GM23338 (cell line): ENCODE data around the gene MOB2. TPM values are rescaled to one million over a fixed set of nuclear protein-coding genes. Genes with fewer than 3 reads are reported as not detected.

Source experiments
- ATAC-seq: fragments of 200-7000 bp; cut with Tn5 transposase; 3 replicates; pipeline ENCODE4 v1.9.1; 2020
- DNase-seq: peaks from one replicate; pipeline ENCODE4 v3.0.0-alpha.2; 2015; ENCODE audit warnings: low spot score
- H2AFZ ChIP-seq: fragments of 200-600 bp; sonication (generic); 2 replicates; pipeline ENCODE4 v1.8.0; 2016; ENCODE audit warnings: antibody characterized with exemption, mild to moderate bottlenecking, moderate library complexity
- H3F3A ChIP-seq: fragments of 200-600 bp; sonication (generic); replicated peaks from 2 replicates; pipeline ENCODE4 v1.8.0; 2017; ENCODE audit warnings: antibody characterized with exemption, mixed run types, low read depth
- H3K27ac ChIP-seq: fragments of 200-600 bp; sonication (generic); 2 replicates; pipeline ENCODE4 v1.6.1; 2016; ENCODE audit warnings: low read depth
- H3K27me3 ChIP-seq: fragments of 200-600 bp; sonication (generic); 2 replicates; pipeline ENCODE4 v1.8.0; 2016; ENCODE audit warnings: mild to moderate bottlenecking, mixed run types, moderate library complexity; ENCODE audit not compliant: insufficient read depth
- H3K36me3 ChIP-seq: fragments of 200-600 bp; sonication (generic); 2 replicates; pipeline ENCODE4 v1.8.0; 2016; ENCODE audit warnings: mild to moderate bottlenecking; ENCODE audit not compliant: insufficient read depth
- H3K4me1 ChIP-seq: fragments of 200-600 bp; sonication (generic); 2 replicates; pipeline ENCODE4 v1.8.0; 2016; ENCODE audit warnings: mild to moderate bottlenecking, moderate library complexity; ENCODE audit not compliant: insufficient read depth
- H3K4me2 ChIP-seq: fragments of 200-600 bp; sonication (generic); 2 replicates; pipeline ENCODE4 v1.7.1; 2017; ENCODE audit warnings: mixed run types
- H3K4me3 ChIP-seq: fragments of 200-600 bp; sonication (generic); 2 replicates; pipeline ENCODE4 v1.6.1; 2016; ENCODE audit warnings: mixed run types
- H3K79me2 ChIP-seq: fragments of 200-600 bp; sonication (generic); replicated peaks from 2 replicates; pipeline ENCODE4 v1.8.0; 2017; ENCODE audit warnings: mild to moderate bottlenecking; ENCODE audit not compliant: insufficient read depth
- H3K9me2 ChIP-seq: fragments of 200-600 bp; sonication (generic); 2 replicates; pipeline ENCODE4 v1.8.0; 2017; ENCODE audit not compliant: insufficient read depth
- H4K20me1 ChIP-seq: fragments of 200-600 bp; sonication (generic); replicated peaks from 2 replicates; pipeline ENCODE4 v1.8.0; 2017; ENCODE audit warnings: mild to moderate bottlenecking; ENCODE audit not compliant: insufficient read depth
- H3K27ac Mint-ChIP-seq: 2 replicates; pipeline ENCODE4 v1.8.0; 2020; ENCODE audit warnings: inconsistent platforms, mild to moderate bottlenecking, moderate library complexity, mixed read lengths
- H3K27me3 Mint-ChIP-seq: 3 replicates; pipeline ENCODE4 v1.8.0; 2022; ENCODE audit warnings: low read depth, mild to moderate bottlenecking, moderate library complexity, mixed read lengths, inconsistent platforms; ENCODE audit not compliant: insufficient read depth, poor library complexity
- H3K36me3 Mint-ChIP-seq: 3 replicates; pipeline ENCODE4 v1.8.0; 2021; ENCODE audit warnings: low read depth, mild to moderate bottlenecking, inconsistent platforms, moderate library complexity, mixed read lengths
- H3K4me1 Mint-ChIP-seq: 3 replicates; pipeline ENCODE4 v1.8.0; 2020; ENCODE audit warnings: mild to moderate bottlenecking, inconsistent platforms, mixed read lengths
- H3K4me3 Mint-ChIP-seq: 3 replicates; pipeline ENCODE4 v1.8.0; 2021; ENCODE audit warnings: moderate library complexity, mild to moderate bottlenecking, inconsistent platforms, mixed read lengths
- H3K9me3 Mint-ChIP-seq: 3 replicates; pipeline ENCODE4 v1.8.0; 2020; ENCODE audit warnings: moderate library complexity, mild to moderate bottlenecking, inconsistent platforms, mixed read lengths
- CREB1 ChIP-seq: fragments of 250-450 bp; sonication (Bioruptor Pico); IDR thresholded peaks from 2 replicates; pipeline ENCODE4 v1.5.0; 2020; ENCODE audit warnings: low read depth, mild to moderate bottlenecking, moderate library complexity
- ETS1 ChIP-seq: IDR thresholded peaks from 2 replicates; pipeline ENCODE4 v1.6.1; 2016; ENCODE audit warnings: antibody characterized with exemption
- EZH2phosphoT487 ChIP-seq: fragments of 200-600 bp; sonication (generic); IDR thresholded peaks from one replicate; pipeline ENCODE4 v1.8.1; 2018; ENCODE audit warnings: antibody characterized with exemption; ENCODE audit not compliant: unreplicated experiment
- JUNB ChIP-seq: IDR thresholded peaks from one replicate; pipeline ENCODE4 v1.6.1; 2016; ENCODE audit warnings: antibody characterized with exemption; ENCODE audit not compliant: unreplicated experiment
- NANOG ChIP-seq: IDR thresholded peaks from 2 replicates; pipeline ENCODE4 v1.6.1; 2016; ENCODE audit warnings: antibody characterized with exemption, borderline replicate concordance
- ZNF331 ChIP-seq: fragments of 250-450 bp; sonication (Bioruptor Pico); IDR thresholded peaks from 2 replicates; pipeline ENCODE4 v1.5.0; 2020; ENCODE audit warnings: low read depth, mild to moderate bottlenecking, moderate library complexity
- ZNF462 ChIP-seq: fragments of 250-450 bp; sonication (Bioruptor Pico); IDR thresholded peaks from 2 replicates; pipeline ENCODE4 v1.5.0; 2020; ENCODE audit warnings: mild to moderate bottlenecking, moderate library complexity
- polyA plus RNA-seq: library from polyadenylated mRNA; unstranded; fragments of >200 nt; fragmentation: Nextera tagmentation; extraction: Ambion mirVana; gene quantifications from 2 replicates; pipeline ENCODE4 v1.2.1, GENCODE V29; 2016
- total RNA-seq: library from RNA; depleted of rRNA; stranded (reverse); fragments of >200 nt; shearing (Covaris generic); gene quantifications from 2 replicates; pipeline ENCODE4 v1.2.3, GENCODE V29; 2014
- TF ChIP-seq, protein P1 (sequence below), 2 experiments: fragments of 200-600 bp in 1 of 2; sonication (generic) in 1 of 2; conservative IDR thresholded peaks; 2 replicates each; pipeline versions ENCODE4 v1.5.1 to v1.6.1; 2016 to 2017; ENCODE audit warnings: antibody characterized with exemption in 2 of 2, low read depth in 2 of 2, mild to moderate bottlenecking in 2 of 2, moderate library complexity in 1 of 2
- TF ChIP-seq, protein P2 (sequence below): IDR thresholded peaks from one replicate; pipeline ENCODE4 v1.6.1; 2018; ENCODE audit warnings: antibody characterized with exemption; ENCODE audit not compliant: unreplicated experiment

Gene MOB2
- total and polyA plus RNA-seq, 2 experiments from 2014 or later = 10.1 to 19.7 TPM

- no peak for TF ChIP-seq ZNF462 (CRISPR knock-in tag)
- TF ChIP-seq NANOG = no peak
- no peak for TF ChIP-seq JUNB
- TF ChIP-seq ZNF331 (CRISPR knock-in tag) = no peak
- TF ChIP-seq, protein P1, sequence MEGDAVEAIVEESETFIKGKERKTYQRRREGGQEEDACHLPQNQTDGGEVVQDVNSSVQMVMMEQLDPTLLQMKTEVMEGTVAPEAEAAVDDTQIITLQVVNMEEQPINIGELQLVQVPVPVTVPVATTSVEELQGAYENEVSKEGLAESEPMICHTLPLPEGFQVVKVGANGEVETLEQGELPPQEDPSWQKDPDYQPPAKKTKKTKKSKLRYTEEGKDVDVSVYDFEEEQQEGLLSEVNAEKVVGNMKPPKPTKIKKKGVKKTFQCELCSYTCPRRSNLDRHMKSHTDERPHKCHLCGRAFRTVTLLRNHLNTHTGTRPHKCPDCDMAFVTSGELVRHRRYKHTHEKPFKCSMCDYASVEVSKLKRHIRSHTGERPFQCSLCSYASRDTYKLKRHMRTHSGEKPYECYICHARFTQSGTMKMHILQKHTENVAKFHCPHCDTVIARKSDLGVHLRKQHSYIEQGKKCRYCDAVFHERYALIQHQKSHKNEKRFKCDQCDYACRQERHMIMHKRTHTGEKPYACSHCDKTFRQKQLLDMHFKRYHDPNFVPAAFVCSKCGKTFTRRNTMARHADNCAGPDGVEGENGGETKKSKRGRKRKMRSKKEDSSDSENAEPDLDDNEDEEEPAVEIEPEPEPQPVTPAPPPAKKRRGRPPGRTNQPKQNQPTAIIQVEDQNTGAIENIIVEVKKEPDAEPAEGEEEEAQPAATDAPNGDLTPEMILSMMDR (conservative IDR thresholded peaks at IDR 0.05; ENCODE audit: low read depth in 2 of 2) = no peak
These were observed 14.2 kb downstream of the MOB2 start (continued) for GRCh38 chr11:1472180-1473005.

GRCh38 chr11:1471736-1472135 is 14.8 kb downstream of the MOB2 start:
- Histone ChIP-seq H3F3A (no peaks in the 10 kb centered on the region), H3K36me3 (no peaks in the 10 kb centered on the region), H3K4me3 (no peak overlapping the region), H4K20me1 (peaks cover 7% of the 10 kb centered on the region), H3K4me2 (no peak overlapping the region), H3K9me2 (no peaks in the 10 kb centered on the region), H3K27me3 (no peaks in the 10 kb centered on the region), H3K4me1 (no peaks in the 10 kb centered on the region), H3K79me2 (no peaks in the 10 kb centered on the region), H2AFZ (no peak overlapping the region), H3K27ac (no peak overlapping the region)
- no peak overlapping the region for H3K27ac Mint-ChIP-seq
- H3K36me3 Mint-ChIP-seq = no peaks in the 10 kb centered on the region
- H3K27me3 Mint-ChIP-seq = peaks cover 5% of the 10 kb centered on the region
- H3K4me3 Mint-ChIP-seq = no peak overlapping the region
- H3K4me1 Mint-ChIP-seq = no peaks in the 10 kb centered on the region; the same call in 2 of the 3 replicates
- ATAC-seq (no peak), DNase-seq (no peak)
- H3K9me3 Mint-ChIP-seq = no peaks in the 10 kb centered on the region
- TF ChIP-seq JUNB (no peak), ETS1 (no peak), NANOG (no peak), CREB1 (no peak), EZH2phosphoT487 (no peak)
- TF ChIP-seq, protein P2, sequence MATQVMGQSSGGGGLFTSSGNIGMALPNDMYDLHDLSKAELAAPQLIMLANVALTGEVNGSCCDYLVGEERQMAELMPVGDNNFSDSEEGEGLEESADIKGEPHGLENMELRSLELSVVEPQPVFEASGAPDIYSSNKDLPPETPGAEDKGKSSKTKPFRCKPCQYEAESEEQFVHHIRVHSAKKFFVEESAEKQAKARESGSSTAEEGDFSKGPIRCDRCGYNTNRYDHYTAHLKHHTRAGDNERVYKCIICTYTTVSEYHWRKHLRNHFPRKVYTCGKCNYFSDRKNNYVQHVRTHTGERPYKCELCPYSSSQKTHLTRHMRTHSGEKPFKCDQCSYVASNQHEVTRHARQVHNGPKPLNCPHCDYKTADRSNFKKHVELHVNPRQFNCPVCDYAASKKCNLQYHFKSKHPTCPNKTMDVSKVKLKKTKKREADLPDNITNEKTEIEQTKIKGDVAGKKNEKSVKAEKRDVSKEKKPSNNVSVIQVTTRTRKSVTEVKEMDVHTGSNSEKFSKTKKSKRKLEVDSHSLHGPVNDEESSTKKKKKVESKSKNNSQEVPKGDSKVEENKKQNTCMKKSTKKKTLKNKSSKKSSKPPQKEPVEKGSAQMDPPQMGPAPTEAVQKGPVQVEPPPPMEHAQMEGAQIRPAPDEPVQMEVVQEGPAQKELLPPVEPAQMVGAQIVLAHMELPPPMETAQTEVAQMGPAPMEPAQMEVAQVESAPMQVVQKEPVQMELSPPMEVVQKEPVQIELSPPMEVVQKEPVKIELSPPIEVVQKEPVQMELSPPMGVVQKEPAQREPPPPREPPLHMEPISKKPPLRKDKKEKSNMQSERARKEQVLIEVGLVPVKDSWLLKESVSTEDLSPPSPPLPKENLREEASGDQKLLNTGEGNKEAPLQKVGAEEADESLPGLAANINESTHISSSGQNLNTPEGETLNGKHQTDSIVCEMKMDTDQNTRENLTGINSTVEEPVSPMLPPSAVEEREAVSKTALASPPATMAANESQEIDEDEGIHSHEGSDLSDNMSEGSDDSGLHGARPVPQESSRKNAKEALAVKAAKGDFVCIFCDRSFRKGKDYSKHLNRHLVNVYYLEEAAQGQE = no peak
